Measurements from ENCODE around the gene EIF2A. TPM values are rescaled to one million over a fixed set of nuclear protein-coding genes. Genes with fewer than 3 reads are reported as not detected.
"Not testable (repeated sequence)": the region's sequence is repeated elsewhere in the genome, so short reads cannot be mapped to it uniquely, and the experiment has no call there.

EIF2A gene
- 10 to 100 TPM; 51.6 to 89.1 (median 63.9) TPM for total RNA-seq
- 10 to 100 TPM; 46.4 to 67.2 TPM for polyA plus RNA-seq

DNA sequence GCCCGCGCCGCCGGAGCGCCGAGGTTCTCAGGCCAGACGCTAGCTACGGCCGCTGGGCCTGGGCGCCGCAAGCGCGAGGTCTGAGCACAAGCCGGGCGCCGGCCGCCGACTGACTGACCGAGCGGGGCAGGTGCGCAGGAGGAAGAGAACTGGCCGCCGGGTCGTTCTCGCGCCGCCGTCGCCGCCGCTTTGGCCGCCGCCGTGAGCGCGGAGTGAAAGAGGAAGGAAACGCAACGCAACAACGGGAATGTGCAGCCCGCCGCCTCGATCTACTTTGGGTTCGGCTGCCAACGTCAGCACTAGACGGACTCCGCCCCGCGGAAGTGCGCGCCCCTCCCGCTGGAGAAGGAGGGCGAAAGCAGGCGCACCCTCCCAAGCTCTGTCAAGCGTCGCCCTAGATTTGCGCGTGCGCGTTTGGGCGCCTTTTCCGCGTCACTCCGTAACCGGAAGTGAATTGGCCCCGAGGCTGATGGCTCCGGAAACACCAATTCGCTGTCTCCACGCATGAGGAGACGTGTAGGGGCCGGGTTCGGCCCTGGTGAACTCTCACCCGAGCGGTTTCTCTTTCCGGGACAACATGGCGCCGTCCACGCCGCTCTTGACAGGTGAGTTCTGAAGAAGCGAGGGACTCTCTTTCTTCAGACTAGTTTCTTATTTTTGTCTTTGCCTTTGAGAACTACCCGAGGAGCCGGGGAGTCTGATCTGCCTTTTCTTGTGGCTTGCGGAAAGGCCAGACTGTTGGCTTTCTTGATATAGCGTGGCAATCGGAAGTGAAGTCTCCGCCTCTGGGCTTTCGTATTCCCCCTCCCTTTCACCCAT, at the start of gene EIF2A, which contains the start of gene SERP1:
EIF2A (plus strand) TSS at position 562 of the 819 bp plus-strand sequence; CDS start at position 578, 16 bp downstream.
SERP1 (minus strand) TSS at position 271 of the 819 bp plus-strand sequence. CDS start 361 bp downstream, outside the sequence.
- peak; percentile 99 for DNase-seq
- Histone ChIP-seq H3K27me3 (no peaks in the 10 kb centered on the region), H3K36me3 (peaks cover 0 to 26% (median 0%) of the 10 kb centered on the region in 3 donors), H3K27ac (peak within 1 kb of the TSS; percentile 98 to 99 (median 99)), H3K4me1 (peaks cover 31 to 35% (median 33%) of the 10 kb centered on the region in 3 donors), H3K9me3 (no peaks in the 10 kb centered on the region), H3K4me3 (peak within 1 kb of the TSS; percentile 78 to 95 (median 92))
- ATAC-seq: peak; percentile 91 to 97 (median 92)
- intact Hi-C loops (cut with DNase I): no loop called here
- peak; percentile 96 for FAIRE-seq
- WGBS, 2 donors: 0% methylated on average over 61 to 86 of the region's 86 CpGs
- TF ChIP-seq CTCF (IDR thresholded peaks at IDR 0.05): no peak

GRCh38 chr3:150497956-150498355, 48.6 kb upstream of the EIF2A start:
- Histone ChIP-seq H3K9me3 (no peaks in the 10 kb centered on the region), H3K4me3 (no peak overlapping the region), H3K27me3 (no peaks in the 10 kb centered on the region), H3K4me1 (peaks cover 0 to 4% (median 0%) of the 10 kb centered on the region in 3 donors), H3K36me3 (no peaks in the 10 kb centered on the region), H3K27ac (no peak overlapping the region)
- TF ChIP-seq CTCF (IDR thresholded peaks at IDR 0.05): no peak
- intact Hi-C loops (cut with DNase I): loop anchor here in 2 of 3 donors (5.0 to 10.0 kb wide), 4 partner anchors 83 to 273 kb away; no protein-coding TSS in a partner anchor
- 53 to 58% methylated on average over 2 of the region's 2 CpGs for WGBS, 2 donors
- ATAC-seq (no peak), FAIRE-seq (no peak), DNase-seq (no peak)

DNA sequence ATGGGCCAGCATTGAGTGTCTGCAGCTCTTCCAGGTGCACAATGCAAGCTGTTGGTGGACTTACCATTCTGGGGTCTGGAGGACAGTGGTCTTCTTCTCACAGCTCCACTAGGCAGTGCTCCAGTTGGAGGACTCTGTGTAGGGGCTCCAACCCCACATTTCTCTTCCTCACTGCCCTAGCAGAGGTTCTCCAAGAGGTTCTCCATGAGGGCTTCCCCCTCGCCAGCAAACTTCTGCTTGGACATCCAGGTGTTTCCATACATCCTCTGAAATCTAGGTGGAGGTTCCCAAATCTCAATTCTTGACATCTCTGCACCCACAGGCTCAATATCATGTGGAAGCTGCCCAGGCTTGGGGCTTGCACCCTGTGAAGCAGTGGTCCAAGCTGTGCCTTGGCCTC, 45.6 kb upstream of the EIF2A start:
- ATAC-seq; H3K4me1 ChIP-seq; H3K27me3 ChIP-seq; DNase-seq; FAIRE-seq; H3K27ac ChIP-seq; intact Hi-C loops (cut with DNase I); H3K4me3 ChIP-seq; H3K9me3 ChIP-seq; H3K36me3 ChIP-seq: not testable (repeated sequence)
- WGBS, 2 donors: 96% methylated on average over 1 of the region's 1 CpG

DNA sequence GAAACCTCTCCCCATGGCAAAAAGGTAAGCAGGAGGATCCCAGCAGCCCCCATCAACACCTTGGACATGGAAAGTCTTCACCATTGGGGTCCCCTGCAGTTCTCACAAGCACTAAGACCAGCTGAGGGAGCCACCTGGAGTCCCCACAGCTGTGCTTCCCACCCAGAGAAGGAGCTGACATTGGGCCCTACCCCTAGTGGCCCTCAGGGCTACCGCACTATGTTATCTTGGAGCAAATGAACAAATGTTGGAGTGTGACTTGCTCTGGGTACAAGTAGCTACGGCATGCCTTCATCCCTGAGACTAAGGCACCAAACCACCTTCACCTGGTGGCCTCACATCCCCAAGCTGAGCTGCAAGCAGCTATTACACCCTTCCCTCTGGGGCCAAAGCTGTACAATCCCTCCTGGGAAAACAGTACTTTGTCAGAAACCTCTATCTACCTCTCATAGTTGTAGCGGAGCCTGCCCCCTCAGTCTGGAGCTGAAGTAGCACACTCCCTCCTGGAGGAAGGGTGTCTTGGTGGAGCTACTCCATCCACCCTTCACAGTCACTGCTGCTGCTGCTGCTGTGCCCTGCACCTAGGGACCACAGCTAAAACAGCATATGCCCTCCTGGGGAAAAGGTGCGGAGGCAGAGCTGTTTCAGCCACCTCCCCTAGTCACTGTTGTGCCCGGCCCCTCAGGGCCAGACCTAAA, 43.0 kb upstream of the EIF2A start:
- TF ChIP-seq CTCF (IDR thresholded peaks at IDR 0.05): no peak
- no peak overlapping the region for H3K27ac ChIP-seq
- FAIRE-seq: no peak
- DNase-seq: no peak
- H3K4me3 ChIP-seq: no peak overlapping the region
- intact Hi-C loops (cut with DNase I): no loop called here
- no peak for ATAC-seq
- 82 to 86% methylated on average over 5 of the region's 5 CpGs for WGBS, 2 donors
- no peaks in the 10 kb centered on the region for H3K27me3 ChIP-seq
- no peaks in the 10 kb centered on the region for H3K9me3 ChIP-seq
- H3K4me1 ChIP-seq: no peaks in the 10 kb centered on the region
- no peaks in the 10 kb centered on the region for H3K36me3 ChIP-seq

GRCh38 chr3:150504483-150504882, 42.1 kb upstream of the EIF2A start:
- intact Hi-C loops (cut with DNase I): no loop called here
- ATAC-seq: no peak
- no peak for DNase-seq
- Histone ChIP-seq H3K9me3 (no peaks in the 10 kb centered on the region), H3K36me3 (no peaks in the 10 kb centered on the region), H3K4me1 (no peaks in the 10 kb centered on the region), H3K4me3 (no peak overlapping the region), H3K27me3 (no peaks in the 10 kb centered on the region), H3K27ac (no peak overlapping the region)
- FAIRE-seq: no peak
- no peak for TF ChIP-seq CTCF (IDR thresholded peaks at IDR 0.05)
- 78 to 82% methylated on average over 3 of the region's 3 CpGs for WGBS, 2 donors

All from pancreas (tissue), 10 donors.